WERI-Rb-1 (cell line): ENCODE measurements around the gene CCDC90B.

ENCODE experiments used
- DNase-seq: peaks from one replicate; pipeline ENCODE4 v3.0.0-alpha.2; 2020
- H3K27ac ChIP-seq: fragments of 250-450 bp; sonication (Bioruptor Pico); 2 replicates; pipeline ENCODE4 v1.5.1; 2020; ENCODE audit warnings: mild to moderate bottlenecking, moderate library complexity
- H3K27me3 ChIP-seq: fragments of 250-450 bp; sonication (Bioruptor Pico); 2 replicates; pipeline ENCODE4 v1.5.1; 2021; ENCODE audit warnings: mild to moderate bottlenecking, low read depth, moderate library complexity; ENCODE audit not compliant: insufficient read depth, severe bottlenecking
- H3K36me3 ChIP-seq: fragments of 250-450 bp; sonication (Bioruptor Pico); 2 replicates; pipeline ENCODE4 v1.5.1; 2020; ENCODE audit warnings: mild to moderate bottlenecking, moderate library complexity
- H3K4me3 ChIP-seq: 2 replicates; pipeline ENCODE4 v1.5.1; 2011; ENCODE audit warnings: low read depth, mild to moderate bottlenecking, control low read depth, low read length
- H3K9me3 ChIP-seq: fragments of 250-450 bp; sonication (Bioruptor Pico); 2 replicates; pipeline ENCODE4 v1.5.1; 2021; ENCODE audit warnings: mild to moderate bottlenecking, moderate library complexity; ENCODE audit not compliant: severe bottlenecking
- CTCF ChIP-seq: IDR thresholded peaks from 2 replicates; pipeline ENCODE4 v1.5.1; 2011; ENCODE audit warnings: low read depth, mild to moderate bottlenecking, control low read depth, inconsistent platforms, low read length

Gene CCDC90B

GRCh38 chr11:83241291-83241946, 44.7 kb downstream of the CCDC90B start:
- Histone ChIP-seq H3K27me3 (no peaks in the 10 kb centered on the region), H3K9me3 (no peaks in the 10 kb centered on the region), H3K4me3 (no peak overlapping the region), H3K27ac (no peak overlapping the region), H3K36me3 (no peaks in the 10 kb centered on the region)
- peak; percentile 71 for DNase-seq
- TF ChIP-seq CTCF: peak; percentile 77

GRCh38 chr11:83238111-83238510, 48.1 kb downstream of the CCDC90B start:
- H3K27ac ChIP-seq: no peak overlapping the region
- no peak for DNase-seq
- H3K27me3 ChIP-seq: no peaks in the 10 kb centered on the region

GRCh38 chr11:83235825-83236224, 50.3 kb downstream of the CCDC90B start:
- no peak overlapping the region for H3K4me3 ChIP-seq
- TF ChIP-seq CTCF: no peak
- DNase-seq: no peak

More at GRCh38 chr11:83238111-83238510, 48.1 kb downstream of the CCDC90B start:
- H3K4me3 ChIP-seq: no peak overlapping the region
- no peak for TF ChIP-seq CTCF
- no peaks in the 10 kb centered on the region for H3K9me3 ChIP-seq
- no peaks in the 10 kb centered on the region for H3K36me3 ChIP-seq

GRCh38 chr11:83223457-83223856, 62.7 kb downstream of the CCDC90B start:
- Histone ChIP-seq H3K27ac (no peak overlapping the region), H3K36me3 (no peaks in the 10 kb centered on the region), H3K27me3 (no peaks in the 10 kb centered on the region), H3K9me3 (no peaks in the 10 kb centered on the region), H3K4me3 (no peak overlapping the region)
- DNase-seq: no peak
- TF ChIP-seq CTCF: no peak

More at GRCh38 chr11:83235825-83236224, 50.3 kb downstream of the CCDC90B start:
- Histone ChIP-seq H3K27me3 (no peaks in the 10 kb centered on the region), H3K9me3 (no peaks in the 10 kb centered on the region), H3K27ac (no peak overlapping the region), H3K36me3 (no peaks in the 10 kb centered on the region)

- Histone ChIP-seq H3K4me3 (no peak overlapping the region), H3K36me3 (no peaks in the 10 kb centered on the region), H3K27me3 (no peaks in the 10 kb centered on the region), H3K27ac (no peak overlapping the region), H3K9me3 (no peaks in the 10 kb centered on the region)
- TF ChIP-seq CTCF: no peak
- no peak for DNase-seq
Observed at GRCh38 chr11:83222499-83222898, 63.7 kb downstream of the CCDC90B start.

- DNase-seq: no peak
- H3K9me3 ChIP-seq: no peaks in the 10 kb centered on the region
- no peaks in the 10 kb centered on the region for H3K36me3 ChIP-seq
- no peaks in the 10 kb centered on the region for H3K27me3 ChIP-seq
- no peak overlapping the region for H3K27ac ChIP-seq
- no peak overlapping the region for H3K4me3 ChIP-seq
- TF ChIP-seq CTCF: no peak
Observed at GRCh38 chr11:83221694-83222093, 64.5 kb downstream of the CCDC90B start.
